ENCODE data around the gene DALRD3. TPM values are rescaled to one million over a fixed set of nuclear protein-coding genes. Genes with fewer than 3 reads are reported as not detected.

DALRD3 gene
- total RNA-seq, 5 donors from 2014 or later (not counting 1 experiment from before 2014, with no cell fraction given), result 20.8 to 35.1 (median 30.3) TPM

- Histone ChIP-seq H3K36me3 (ENCODE audit: control insufficient read depth in 2 of 2, extremely low read depth in 1 of 2, insufficient read depth in 1 of 2, low read length in 1 of 2) (peaks cover 18 to 76% of the 10 kb centered on the region in 2 donors), H3K4me3 (ENCODE audit: control insufficient read depth in 1 of 2, extremely low read depth in 1 of 2, low read length in 1 of 2) (no peak overlapping the region), H3K27ac (ENCODE audit: low read length) (no peak overlapping the region), H3K9me3 (no peaks in the 10 kb centered on the region), H3K4me1 (ENCODE audit: control insufficient read depth in 1 of 2, extremely low read depth in 1 of 2, insufficient read depth in 2 of 2, low read length in 2 of 2) (no peaks in the 10 kb centered on the region), H3K27me3 (replicated peaks in 1 of 2; ENCODE audit: control insufficient read depth in 2 of 2, extremely low read depth in 1 of 2, insufficient read depth in 2 of 2, low read length in 1 of 2) (no peaks in the 10 kb centered on the region)
- Mint-ChIP-seq H3K27ac (peak overlapping the region in 1 of 2 donors; percentile 55), H3K4me1 (peaks cover 2% of the 10 kb centered on the region in 3 donors), H3K36me3 (peaks cover 28% of the 10 kb centered on the region), H3K9me3 (no peaks in the 10 kb centered on the region), H3K4me3 (no peak overlapping the region), H3K27me3 (no peaks in the 10 kb centered on the region)
- ChIA-PET CTCF (interaction anchor here in 1 of 2 donors (0.6 kb wide), 1 partner anchor 56 kb away, joined by 6 read pairs; no protein-coding TSS in a partner anchor), POLR2A (interaction anchor here (0.6 to 0.7 kb wide), 2 partner anchors 205 to 320 kb away, joined by 3 read pairs; no protein-coding TSS in a partner anchor)
- DNase-seq, result no peak
- no peak for ATAC-seq (replicated peaks in 1 of 4)
- WGBS (ENCODE audit: insufficient coverage), result 100% methylated on average over 2 of the region's 2 CpGs
Measured at GRCh38 chr3:49034650-49035049, 16.3 kb upstream of the DALRD3 start.

GRCh38 chr3:49032646-49033304 lies 14.4 kb upstream of the DALRD3 start:
- no peaks in the 10 kb centered on the region for H3K9me3 Mint-ChIP-seq

GRCh38 chr3:49030321-49030720 lies 11.9 kb upstream of the DALRD3 start:
- no peaks in the 10 kb centered on the region for H3K9me3 ChIP-seq
- H3K27me3 ChIP-seq (replicated peaks in 1 of 2; ENCODE audit: control insufficient read depth in 2 of 2, extremely low read depth in 1 of 2, insufficient read depth in 2 of 2, low read length in 1 of 2), result no peaks in the 10 kb centered on the region
- peaks cover 27 to 36% (median 30%) of the 10 kb centered on the region in 3 donors for H3K4me1 Mint-ChIP-seq
- peak overlapping the region; percentile 91 for H3K27ac ChIP-seq (ENCODE audit: low read length)
- peaks cover 24% of the 10 kb centered on the region for H3K36me3 Mint-ChIP-seq
- DNase-seq (peak in 1 of 35 experiments; percentile 11), ATAC-seq (replicated peaks in 1 of 4) (no peak)
- H3K4me1 ChIP-seq (ENCODE audit: control insufficient read depth in 1 of 2, extremely low read depth in 1 of 2, insufficient read depth in 2 of 2, low read length in 2 of 2), result peaks cover 7 to 20% of the 10 kb centered on the region in 2 experiments
- H3K36me3 ChIP-seq (ENCODE audit: control insufficient read depth in 2 of 2, extremely low read depth in 1 of 2, insufficient read depth in 1 of 2, low read length in 1 of 2), result peaks cover 18 to 67% of the 10 kb centered on the region in 2 donors
- no peaks in the 10 kb centered on the region for H3K9me3 Mint-ChIP-seq
- ChIA-PET CTCF (no interaction called here), POLR2A (interaction anchor here in 1 of 2 donors (0.6 kb wide), 1 partner anchor 429 kb away, joined by 6 read pairs; no protein-coding TSS in a partner anchor)
- no peaks in the 10 kb centered on the region for H3K27me3 Mint-ChIP-seq
- no peak overlapping the region for H3K4me3 ChIP-seq (ENCODE audit: control insufficient read depth in 1 of 2, extremely low read depth in 1 of 2, low read length in 1 of 2)
- H3K4me3 Mint-ChIP-seq, result no peak overlapping the region
- H3K27ac Mint-ChIP-seq, result peak overlapping the region in 1 of 2 donors; percentile 61
- WGBS (ENCODE audit: insufficient coverage), result 100% methylated on average over 1 of the region's 6 CpGs

More at GRCh38 chr3:49032646-49033304, 14.4 kb upstream of the DALRD3 start:
- no peaks in the 10 kb centered on the region for H3K27me3 Mint-ChIP-seq
- H3K4me3 Mint-ChIP-seq, result no peak overlapping the region
- ChIA-PET CTCF (no interaction called here), POLR2A (no interaction called here)
- no peaks in the 10 kb centered on the region for H3K27me3 ChIP-seq (replicated peaks in 1 of 2; ENCODE audit: control insufficient read depth in 2 of 2, extremely low read depth in 1 of 2, insufficient read depth in 2 of 2, low read length in 1 of 2)
- H3K4me1 Mint-ChIP-seq, result peaks cover 17 to 21% (median 18%) of the 10 kb centered on the region in 3 donors
- H3K36me3 Mint-ChIP-seq, result peaks cover 28% of the 10 kb centered on the region
- H3K36me3 ChIP-seq (ENCODE audit: control insufficient read depth in 2 of 2, extremely low read depth in 1 of 2, insufficient read depth in 1 of 2, low read length in 1 of 2), result peaks cover 18 to 65% of the 10 kb centered on the region in 2 donors
- H3K27ac ChIP-seq (ENCODE audit: low read length), result no peak overlapping the region
- DNase-seq (no peak), ATAC-seq (replicated peaks in 1 of 4) (no peak)
- whole genome bisulfite sequencing (ENCODE audit: insufficient coverage), result 92% methylated on average over 5 of the region's 6 CpGs
- no peak overlapping the region for H3K27ac Mint-ChIP-seq
- no peaks in the 10 kb centered on the region for H3K9me3 ChIP-seq
- peaks cover 7 to 17% of the 10 kb centered on the region in 2 experiments for H3K4me1 ChIP-seq (ENCODE audit: control insufficient read depth in 1 of 2, extremely low read depth in 1 of 2, insufficient read depth in 2 of 2, low read length in 2 of 2)
- H3K4me3 ChIP-seq (ENCODE audit: control insufficient read depth in 1 of 2, extremely low read depth in 1 of 2, low read length in 1 of 2), result no peak overlapping the region

GRCh38 chr3:49029563-49029884 lies 11.1 kb upstream of the DALRD3 start:
- ATAC-seq (replicated peaks in 1 of 4), result no peak
- Histone ChIP-seq H3K9me3 (no peaks in the 10 kb centered on the region), H3K4me1 (ENCODE audit: control insufficient read depth in 1 of 2, extremely low read depth in 1 of 2, insufficient read depth in 2 of 2, low read length in 2 of 2) (peaks cover 7 to 20% of the 10 kb centered on the region in 2 experiments), H3K36me3 (ENCODE audit: control insufficient read depth in 2 of 2, extremely low read depth in 1 of 2, insufficient read depth in 1 of 2, low read length in 1 of 2) (peaks cover 19 to 67% of the 10 kb centered on the region in 2 donors), H3K4me3 (ENCODE audit: control insufficient read depth in 1 of 2, extremely low read depth in 1 of 2, low read length in 1 of 2) (peak overlapping the region in 1 of 2 donors; percentile 81), H3K27me3 (replicated peaks in 1 of 2; ENCODE audit: control insufficient read depth in 2 of 2, extremely low read depth in 1 of 2, insufficient read depth in 2 of 2, low read length in 1 of 2) (no peaks in the 10 kb centered on the region), H3K27ac (ENCODE audit: low read length) (peak overlapping the region; percentile 91)
- H3K27ac Mint-ChIP-seq, result peak overlapping the region; percentile 91 to 93
- peaks cover 30% of the 10 kb centered on the region for H3K36me3 Mint-ChIP-seq
- H3K4me1 Mint-ChIP-seq, result peaks cover 31 to 39% (median 37%) of the 10 kb centered on the region in 3 donors
- no peaks in the 10 kb centered on the region for H3K9me3 Mint-ChIP-seq
- POLR2A ChIA-PET, result interaction anchor here (0.5 to 1.2 kb wide), 11 partner anchors 9 to 374 kb away, joined by 3 to 9 read pairs (median 4); partner anchors contain the start of genes QRICH1 (in 1 of the 2) and WDR6 (in 1 of the 2)
- 0% methylated on average over 2 of the region's 7 CpGs for WGBS (ENCODE audit: insufficient coverage)
- CTCF ChIA-PET, result interaction anchor here (0.5 to 1.9 kb wide), 9 partner anchors 8 to 419 kb away, joined by 3 to 26 read pairs (median 4); partner anchors contain the start of genes USP19 (in 1 of the 2) and WDR6 (in 1 of the 2)
- peak overlapping the region; percentile 84 to 91 (median 89) for H3K4me3 Mint-ChIP-seq
- no peak for DNase-seq
- H3K27me3 Mint-ChIP-seq, result no peaks in the 10 kb centered on the region

GRCh38 chr3:49028673-49029562 lies 10.5 kb upstream of the DALRD3 start, which contains the start of gene IMPDH2:
Gene IMPDH2 (minus strand): TSS chr3:49029398. CDS start chr3:49029350, 48 bp downstream.
- WGBS (ENCODE audit: insufficient coverage), result under 1% methylated on average over 49 of the region's 55 CpGs
- no peaks in the 10 kb centered on the region for H3K9me3 Mint-ChIP-seq
- Histone ChIP-seq H3K27me3 (replicated peaks in 1 of 2; ENCODE audit: control insufficient read depth in 2 of 2, extremely low read depth in 1 of 2, insufficient read depth in 2 of 2, low read length in 1 of 2) (no peaks in the 10 kb centered on the region), H3K27ac (ENCODE audit: low read length) (peak within 1 kb of the TSS; percentile 91), H3K4me3 (ENCODE audit: control insufficient read depth in 1 of 2, extremely low read depth in 1 of 2, low read length in 1 of 2) (peak within 1 kb of the TSS; percentile 79 to 81), H3K36me3 (ENCODE audit: control insufficient read depth in 2 of 2, extremely low read depth in 1 of 2, insufficient read depth in 1 of 2, low read length in 1 of 2) (peaks cover 20 to 68% of the 10 kb centered on the region in 2 donors), H3K4me1 (ENCODE audit: control insufficient read depth in 1 of 2, extremely low read depth in 1 of 2, insufficient read depth in 2 of 2, low read length in 2 of 2) (peaks cover 7 to 20% of the 10 kb centered on the region in 2 experiments), H3K9me3 (no peaks in the 10 kb centered on the region)
- peaks cover 31% of the 10 kb centered on the region for H3K36me3 Mint-ChIP-seq
- peaks cover 35 to 44% (median 43%) of the 10 kb centered on the region in 3 donors for H3K4me1 Mint-ChIP-seq
- peak; percentile 82 to 98 (median 90) for DNase-seq
- ATAC-seq (replicated peaks in 1 of 4), result peak; percentile 94 to 98 (median 96)
- no peaks in the 10 kb centered on the region for H3K27me3 Mint-ChIP-seq
- ChIA-PET CTCF (interaction anchor here (0.5 to 1.9 kb wide), 9 partner anchors 9 to 420 kb away, joined by 3 to 26 read pairs (median 4); partner anchors contain the start of genes USP19 (in 1 of the 2) and WDR6 (in 1 of the 2)), POLR2A (interaction anchor here (0.5 to 1.2 kb wide), 13 partner anchors 8 to 375 kb away, joined by 3 to 9 read pairs (median 4); partner anchors contain the start of genes QRICH1 (in 1 of the 2) and WDR6 (in 1 of the 2))
- peak within 1 kb of the TSS; percentile 84 to 91 (median 89) for H3K4me3 Mint-ChIP-seq
- H3K27ac Mint-ChIP-seq, result peak within 1 kb of the TSS; percentile 91 to 93
